Metanephros (tissue), 2 donors: ENCODE data around the gene DVL1. TPM values are rescaled to one million over a fixed set of nuclear protein-coding genes. Genes with fewer than 3 reads are reported as not detected.

Experiments used
- small RNA-seq: library from RNA; depleted of rRNA; stranded (forward); fragments of <200 nt; gene quantifications from one replicate; pipeline ENCODE3, GENCODE V24; 2014; ENCODE audit warnings: low replicate concordance
- total RNA-seq: library from RNA; depleted of rRNA; stranded (reverse); fragments of >200 nt; gene quantifications from one replicate; pipeline ENCODE4 v1.2.3, GENCODE V29; 2014

DVL1 gene
- total RNA-seq: 51.4 TPM

GRCh38 chr1:1349256-1350012 is at the start of gene DVL1:
DVL1 (minus strand) TSS chr1:1349418; CDS start chr1:1349065, 353 bp downstream.

DNA sequence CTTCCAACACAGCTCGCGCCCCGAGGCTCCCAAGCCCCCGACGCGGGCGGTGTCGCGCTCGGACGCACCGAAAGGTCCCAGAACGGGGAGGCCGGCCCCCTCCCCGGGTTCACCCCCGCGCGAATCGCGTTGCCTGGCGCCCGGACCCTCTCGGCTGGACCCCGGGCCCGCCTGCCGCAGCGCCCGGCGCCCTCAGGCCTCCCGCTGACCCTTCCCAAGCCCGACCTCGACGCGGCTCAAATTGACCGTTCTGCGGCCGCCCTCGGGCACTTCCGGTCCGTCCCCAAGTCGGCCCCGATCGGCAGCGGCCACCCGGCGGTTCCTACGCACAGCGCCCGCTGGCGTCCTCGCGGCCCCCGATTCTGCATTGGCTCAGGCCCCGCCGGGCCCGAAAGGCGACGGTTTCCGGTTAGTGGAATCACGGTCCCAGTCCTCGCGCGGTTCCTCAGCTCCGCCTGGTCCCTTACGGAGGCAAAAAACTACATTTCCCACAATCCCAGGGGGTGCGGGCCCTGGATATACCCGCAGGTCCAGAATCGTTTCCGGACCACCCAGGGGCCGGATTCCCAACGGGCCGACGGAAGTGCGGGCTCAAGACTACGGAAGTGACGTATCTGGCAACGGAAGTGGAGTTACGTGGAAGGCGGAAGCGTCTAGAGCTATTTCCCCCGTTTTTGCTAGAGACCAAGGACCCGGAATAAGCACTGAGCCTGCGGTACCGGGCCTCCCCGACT is 25.9 kb upstream of the DVL1 start, which contains the start of gene AURKAIP1:
TSS of gene AURKAIP1 (minus strand) at position 279 of the 734 bp plus-strand sequence. CDS start 451 bp downstream, outside the sequence.

DNA sequence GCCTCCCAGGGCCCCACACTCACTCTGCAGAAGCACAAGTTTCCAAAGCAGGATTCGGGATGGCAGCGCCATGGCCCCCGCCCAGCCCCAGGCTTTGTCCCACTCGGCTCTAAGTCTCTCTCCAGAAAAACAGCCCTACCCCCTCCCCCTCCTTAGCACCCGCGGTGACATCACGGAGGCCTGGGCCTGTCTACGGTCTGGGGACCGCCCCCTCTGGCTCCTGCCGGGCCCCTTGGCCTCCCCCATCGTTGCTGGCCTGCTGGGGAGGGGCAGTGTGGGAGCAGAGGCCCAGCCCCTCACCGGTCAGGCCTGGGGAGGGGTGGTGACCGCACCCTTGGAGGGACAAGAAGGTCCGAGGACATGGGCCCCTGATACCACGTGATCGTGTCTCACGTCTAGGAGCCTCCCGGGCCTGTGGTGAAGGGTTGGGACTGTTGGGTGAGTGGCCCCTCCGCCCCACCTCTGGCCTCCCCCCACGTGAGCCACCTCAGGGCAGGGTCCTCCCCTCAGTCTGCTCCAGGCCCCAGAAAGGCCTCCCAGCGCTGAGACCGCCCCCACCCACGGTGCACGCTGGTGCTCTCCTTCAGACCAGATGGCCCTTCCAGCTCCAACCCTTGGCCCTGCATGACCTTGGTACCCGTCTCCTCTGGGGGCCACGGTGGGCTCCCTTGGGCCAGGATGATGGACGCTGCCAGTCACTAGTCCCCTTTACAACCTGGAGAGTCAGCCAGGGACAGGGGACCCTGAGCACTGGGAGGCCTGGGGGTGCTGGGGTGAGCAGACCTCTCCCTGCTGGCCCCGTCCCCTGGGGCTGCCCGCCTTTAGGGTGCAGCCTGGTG is 9.4 kb upstream of the DVL1 start, which contains the start of gene MXRA8:
TSS of gene MXRA8 (minus strand) at position 123 of the 839 bp plus-strand sequence. CDS start at position 72, 51 bp downstream.

GRCh38 chr1:1331068-1331965 is 17.9 kb downstream of the DVL1 start, which contains the start of gene TAS1R3:
TAS1R3 (plus strand) TSS chr1:1331280; CDS start chr1:1331346, 66 bp downstream.

DNA sequence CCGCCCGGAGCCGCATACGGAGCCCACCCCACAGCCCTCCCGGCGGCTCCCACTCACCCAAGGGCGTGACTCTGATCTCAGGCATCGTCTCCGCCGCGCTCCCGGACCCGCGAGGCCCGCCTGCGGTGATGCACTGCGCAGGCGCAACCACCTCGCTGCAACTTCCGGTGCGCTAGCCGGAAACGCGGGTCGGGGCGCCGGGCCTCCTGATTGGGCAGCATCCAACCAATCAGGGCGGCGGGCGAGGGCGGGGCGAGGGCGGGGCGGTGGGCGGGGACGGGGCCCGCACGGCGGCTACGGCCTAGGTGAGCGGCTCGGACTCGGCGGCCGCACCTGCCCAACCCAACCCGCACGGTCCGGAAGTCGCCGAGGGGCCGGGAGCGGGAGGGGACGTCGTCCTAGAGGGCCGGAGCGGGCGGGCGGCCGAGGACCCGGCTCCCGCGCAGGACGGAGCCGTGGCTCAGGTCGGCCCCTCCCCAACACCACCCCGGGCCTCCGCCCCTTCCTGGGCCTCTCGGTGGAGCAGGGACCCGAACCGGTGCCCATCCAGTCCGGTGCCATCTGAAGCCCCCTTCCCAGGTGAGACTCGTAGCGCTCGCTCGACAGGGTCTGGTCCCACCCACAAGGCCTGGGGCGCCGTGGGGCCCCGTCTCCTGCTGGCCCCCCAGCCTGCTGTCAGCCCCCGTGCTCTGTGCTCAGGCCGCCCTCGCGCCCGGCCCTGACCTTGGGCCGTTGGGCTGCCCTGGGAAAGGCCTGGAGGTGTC is 24.5 kb downstream of the DVL1 start, which contains the start of the genes CPTP and INTS11:
TSS of gene CPTP (plus strand) at position 279 of the 764 bp plus-strand sequence. CDS start 2,109 bp downstream, outside the sequence.
TSS of gene INTS11 (minus strand) at position 137 of the 764 bp plus-strand sequence. CDS start at position 85, 52 bp downstream.

GRCh38 chr1:1307923-1308755 is 41.1 kb downstream of the DVL1 start, which contains the start of the genes ACAP3 and PUSL1:
ACAP3 (minus strand) TSS chr1:1307930; CDS start chr1:1307815, 115 bp downstream.
PUSL1 (plus strand) TSS chr1:1308597; CDS start chr1:1308644, 47 bp downstream.

Small RNA genes within 50 kb of the gene (small RNA-seq; reads per million reads assigned to genes)
- not detected for gene MIR6726

Other genes starting within 250 kb of the DVL1 start
- 12.2 TPM for gene C1orf159, start 233.3 kb downstream of the DVL1 start, total RNA-seq
- gene TTLL10, start 175.5 kb downstream of the DVL1 start, total RNA-seq: 0.76 TPM
- 1.2 TPM for gene TNFRSF18, start 142.8 kb downstream of the DVL1 start, total RNA-seq
- gene TNFRSF4, start 135.3 kb downstream of the DVL1 start, total RNA-seq: 3.3 TPM
- gene SDF4, start 117.4 kb downstream of the DVL1 start, total RNA-seq: 94.4 TPM
- gene B3GALT6, start 117.2 kb downstream of the DVL1 start, total RNA-seq: 16.0 TPM
- gene C1QTNF12, start 102.7 kb downstream of the DVL1 start, total RNA-seq: 5.3 TPM
- gene UBE2J2, start 75.6 kb downstream of the DVL1 start, total RNA-seq: 49.3 TPM
- 7.1 TPM for gene SCNN1D, start 69.0 kb downstream of the DVL1 start, total RNA-seq
- 33.9 TPM for gene ACAP3, start 41.5 kb downstream of the DVL1 start, total RNA-seq
- 20.3 TPM for gene PUSL1, start 40.8 kb downstream of the DVL1 start, total RNA-seq
- gene INTS11, start 24.8 kb downstream of the DVL1 start, total RNA-seq: 106 TPM
- gene CPTP, start 24.6 kb downstream of the DVL1 start, total RNA-seq: 15.9 TPM
- gene TAS1R3, start 18.1 kb downstream of the DVL1 start, total RNA-seq: 1.1 TPM
- 142 TPM for gene MXRA8, start 9.1 kb upstream of the DVL1 start, total RNA-seq
- 74.3 TPM for gene AURKAIP1, start 25.8 kb upstream of the DVL1 start, total RNA-seq
- 245 TPM for gene CCNL2, start 49.9 kb upstream of the DVL1 start, total RNA-seq
- gene MRPL20, start 57.9 kb upstream of the DVL1 start, total RNA-seq: 80.8 TPM
- 6.9 TPM for gene ANKRD65, start 71.9 kb upstream of the DVL1 start, total RNA-seq
- gene VWA1, start 86.3 kb upstream of the DVL1 start, total RNA-seq: 54.3 TPM
- gene ATAD3C, start 100.3 kb upstream of the DVL1 start, total RNA-seq: 5.8 TPM
- 16.4 TPM for gene ATAD3B, start 122.3 kb upstream of the DVL1 start, total RNA-seq
- gene ATAD3A, start 162.7 kb upstream of the DVL1 start, total RNA-seq: 22.3 TPM
- 6.3 TPM for gene TMEM240, start 191.2 kb upstream of the DVL1 start, total RNA-seq
- 60.6 TPM for gene SSU72, start 225.4 kb upstream of the DVL1 start, total RNA-seq